SK-N-SH (cell line): ENCODE results near the gene SCNN1A. TPM values are rescaled to one million over a fixed set of nuclear protein-coding genes. Genes with fewer than 3 reads are reported as not detected.

ENCODE experiments used
- CTCF ChIA-PET: fragments of 300-600, 350-600 bp; formaldehyde crosslinking; extraction: SDS; loops from one replicate; lab custom pipeline; 2021; lab: Yijun Ruan, JAX
- POLR2A ChIA-PET: fragments of 350-600 bp; sonication (Branson Sonifier 250); formaldehyde crosslinking; extraction: SDS; loops from one replicate; lab custom pipeline; 2020; ENCODE audit warnings: antibody characterized with exemption, inconsistent platforms; lab: Yijun Ruan, JAX
- DNase-seq: peaks from one replicate; pipeline ENCODE4 v3.0.0; 2012
- H2AFZ ChIP-seq: fragments of 200-600 bp; sonication (generic); 2 replicates; pipeline ENCODE4 v1.8.1; 2016; ENCODE audit warnings: antibody characterized with exemption, mild to moderate bottlenecking, low read depth
- H3F3A ChIP-seq: fragments of 200-600 bp; sonication (generic); replicated peaks from 2 replicates; pipeline ENCODE3; 2016; ENCODE audit warnings: antibody characterized with exemption, mild to moderate bottlenecking; ENCODE audit not compliant: insufficient read depth
- H3K27ac ChIP-seq, 2 experiments: fragments of 200-500 bp in 1 of 2; fragments of 200-600 bp in 1 of 2; sonication (Bioruptor generic) in 1 of 2; sonication (generic), shearing (Covaris generic) in 1 of 2; 2 replicates each; pipeline versions ENCODE4 v1.5.1 to v1.6.1; 2014 to 2016; ENCODE audit warnings: low read depth in 2 of 2, inconsistent platforms in 1 of 2, low read length in 1 of 2, mild to moderate bottlenecking in 1 of 2, mixed read lengths in 1 of 2
- H3K27me3 ChIP-seq: fragments of 200-600 bp; sonication (generic), shearing (Covaris generic); 2 replicates; pipeline ENCODE4 v1.6.1; 2016; ENCODE audit warnings: mixed run types; ENCODE audit not compliant: insufficient read depth
- H3K36me3 ChIP-seq, 2 experiments: fragments of 200-500 bp in 1 of 2; fragments of 200-600 bp in 1 of 2; sonication (Bioruptor generic) in 1 of 2; sonication (generic) in 1 of 2; replicated peaks in 1 of 2; 2 replicates each; pipeline versions ENCODE3 to v1.5.1; 2014 to 2016; ENCODE audit warnings: low read length in 1 of 2, mild to moderate bottlenecking in 1 of 2; ENCODE audit not compliant: insufficient read depth in 2 of 2, control insufficient read depth in 1 of 2
- H3K4me1 ChIP-seq, 2 experiments: fragments of 200-500 bp in 1 of 2; fragments of 200-600 bp in 1 of 2; sonication (Bioruptor generic) in 1 of 2; sonication (generic), shearing (Covaris generic) in 1 of 2; 2 replicates each; pipeline versions ENCODE4 v1.5.1 to v1.6.1; 2014 to 2016; ENCODE audit warnings: low read depth in 1 of 2, low read length in 1 of 2, mixed run types in 1 of 2; ENCODE audit not compliant: insufficient read depth in 2 of 2, control insufficient read depth in 1 of 2
- H3K4me2 ChIP-seq: fragments of 200-600 bp; sonication (generic), shearing (Covaris generic); 2 replicates; pipeline ENCODE4 v1.6.1; 2017; ENCODE audit warnings: mixed run types
- H3K4me3 ChIP-seq, 2 experiments: fragments of 200-500 bp in 1 of 2; fragments of 200-600 bp in 1 of 2; sonication (Bioruptor generic) in 1 of 2; sonication (generic), shearing (Covaris generic) in 1 of 2; 2 replicates each; pipeline versions ENCODE4 v1.5.1 to v1.8.1; 2014 to 2016; ENCODE audit warnings: low read depth in 2 of 2, inconsistent platforms in 1 of 2, low read length in 1 of 2, mild to moderate bottlenecking in 1 of 2, mixed read lengths in 1 of 2, moderate library complexity in 1 of 2
- H3K79me2 ChIP-seq: fragments of 200-600 bp; sonication (generic); 2 replicates; pipeline ENCODE4 v1.8.1; 2017; ENCODE audit warnings: mild to moderate bottlenecking; ENCODE audit not compliant: insufficient read depth
- H3K9ac ChIP-seq: fragments of 200-600 bp; sonication (generic); 2 replicates; pipeline ENCODE4 v1.6.1; 2017; ENCODE audit warnings: mixed run types
- H3K9me2 ChIP-seq: fragments of 200-600 bp; sonication (generic); 2 replicates; pipeline ENCODE4 v1.6.1; 2017; ENCODE audit warnings: mixed run types
- H3K9me3 ChIP-seq: fragments of 200-600 bp; sonication (generic); 2 replicates; pipeline ENCODE4 v1.6.1; 2017; ENCODE audit warnings: mixed run types, mild to moderate bottlenecking, moderate library complexity
- H4K20me1 ChIP-seq: fragments of 200-600 bp; sonication (generic); 2 replicates; pipeline ENCODE4 v1.6.1; 2017; ENCODE audit warnings: mild to moderate bottlenecking, mixed run types; ENCODE audit not compliant: insufficient read depth
- FOXJ3 ChIP-seq: sonication (generic); formaldehyde crosslinking; IDR thresholded peaks from 2 replicates; pipeline ENCODE4 v1.5.1; 2020; ENCODE audit warnings: mild to moderate bottlenecking, missing genetic modification reagents
- FOXM1 ChIP-seq: IDR thresholded peaks from 2 replicates; pipeline ENCODE4 v1.4.0; 2012; ENCODE audit warnings: low read depth, mild to moderate bottlenecking
- GABPA ChIP-seq: IDR thresholded peaks from 2 replicates; pipeline ENCODE4 v1.4.0; 2012; ENCODE audit warnings: low read depth, mild to moderate bottlenecking
- MAX ChIP-seq: IDR thresholded peaks from 2 replicates; pipeline ENCODE4 v1.4.0; 2012; ENCODE audit warnings: low read depth
- MXI1 ChIP-seq: IDR thresholded peaks from 2 replicates; pipeline ENCODE4 v1.6.1; 2012; ENCODE audit warnings: mild to moderate bottlenecking, low read depth, low read length, improper control_type of control experiment
- NFIC ChIP-seq: IDR thresholded peaks from 2 replicates; pipeline ENCODE4 v1.4.0; 2012; ENCODE audit warnings: borderline replicate concordance
- NRF1 ChIP-seq: IDR thresholded peaks from 2 replicates; pipeline ENCODE4 v1.6.1; 2012; ENCODE audit warnings: low read depth, mild to moderate bottlenecking, low read length
- RAD21 ChIP-seq: IDR thresholded peaks from 2 replicates; pipeline ENCODE4 v1.6.1; 2012; ENCODE audit warnings: mild to moderate bottlenecking, low read length
- REST ChIP-seq: IDR thresholded peaks from 2 replicates; pipeline ENCODE4 v1.6.1; 2012; ENCODE audit warnings: mild to moderate bottlenecking, low read depth, low read length, moderate library complexity
- SIN3A ChIP-seq: IDR thresholded peaks from 2 replicates; pipeline ENCODE4 v1.6.1; 2012; ENCODE audit warnings: low read depth, mild to moderate bottlenecking, low read length, moderate library complexity, borderline replicate concordance
- SMC3 ChIP-seq: IDR thresholded peaks from 2 replicates; pipeline ENCODE4 v1.6.1; 2012; ENCODE audit warnings: low read depth, low read length, improper control_type of control experiment
- TCF12 ChIP-seq: IDR thresholded peaks from 2 replicates; pipeline ENCODE4 v1.4.0; 2012
- TEAD4 ChIP-seq: IDR thresholded peaks from 2 replicates; pipeline ENCODE4 v1.4.0; 2012; ENCODE audit warnings: mild to moderate bottlenecking, borderline replicate concordance; ENCODE audit not compliant: insufficient read depth
- USF1 ChIP-seq: IDR thresholded peaks from 2 replicates; pipeline ENCODE4 v1.4.0; 2012; ENCODE audit warnings: low read depth, borderline replicate concordance
- YY1 ChIP-seq: IDR thresholded peaks from 2 replicates; pipeline ENCODE4 v1.4.0; 2012; ENCODE audit warnings: low read depth, mild to moderate bottlenecking
- WGBS: methylation state at CpG from one replicate; pipeline ENCODE4 v1.1.6; 2017; ENCODE audit warnings: low lambda C conversion rate; 5-methylcytosine and 5-hydroxymethylcytosine counted together
- polyA plus RNA-seq, 3 experiments: library from polyadenylated mRNA; depleted of rRNA; stranded (reverse); fragments of >200 nt; gene quantifications; 2 replicates each; pipeline ENCODE4 v1.2.3, GENCODE V29; 2012
- TF ChIP-seq, protein P1 (sequence below): fragments of 150-350 bp; IDR thresholded peaks from 2 replicates; pipeline ENCODE4 v1.6.1; 2016; ENCODE audit warnings: mild to moderate bottlenecking, low read depth, low read length
- TF ChIP-seq, protein P2 (sequence below): fragments of 200-600 bp; sonication (generic); IDR thresholded peaks from 2 replicates; pipeline ENCODE4 v1.6.1; 2017; ENCODE audit warnings: antibody characterized with exemption, mild to moderate bottlenecking, moderate library complexity
- TF ChIP-seq, protein P3 (sequence below): IDR thresholded peaks from 2 replicates; pipeline ENCODE4; 2012

Gene SCNN1A
- polyA plus RNA-seq, 1 of the 3 experiments (the other 2 are of a cell fraction): 1.6 TPM

DNA sequence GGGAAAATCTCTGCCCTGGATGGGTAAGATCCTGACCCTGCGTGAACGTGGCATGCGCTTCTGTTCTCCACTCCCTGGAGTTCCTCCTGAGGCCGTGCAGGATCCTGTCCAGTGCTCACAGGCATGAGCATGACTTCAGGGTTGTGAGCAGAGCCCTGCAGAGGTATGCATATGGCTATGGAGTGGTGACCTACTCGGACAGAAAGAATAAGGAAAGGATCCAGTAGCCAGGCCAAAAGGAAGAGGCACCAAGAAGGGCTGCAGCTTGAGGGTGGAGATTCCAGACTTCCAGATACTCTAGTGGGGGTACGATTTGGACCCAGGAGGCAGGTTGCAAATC is 48.6 kb upstream of the SCNN1A start:
- no peak for TF ChIP-seq TEAD4
- no peak for TF ChIP-seq FOXJ3 (CRISPR knock-in tag)
- TF ChIP-seq YY1: no peak
- TF ChIP-seq NFIC: no peak
- TF ChIP-seq TCF12: no peak
- no peaks in the 10 kb centered on the region for H3K9me3 ChIP-seq
- H2AFZ ChIP-seq: no peak overlapping the region
- H3K9ac ChIP-seq: no peak overlapping the region
- no peak overlapping the region for H3K27ac ChIP-seq
- 59% methylated on average over 4 of the region's 6 CpGs for WGBS
- CTCF ChIA-PET: interaction anchor here (0.6 to 8.2 kb wide), 33 partner anchors 9 to 357 kb away, joined by 3 to 91 read pairs (median 6); partner anchors contain the start of genes GAPDH, IFFO1, TAPBPL and TNFRSF1A
- H3K27me3 ChIP-seq: no peaks in the 10 kb centered on the region
- no peak overlapping the region for H3K4me3 ChIP-seq
- no peaks in the 10 kb centered on the region for H3K79me2 ChIP-seq
- H4K20me1 ChIP-seq: no peaks in the 10 kb centered on the region
- no peak for DNase-seq
- POLR2A ChIA-PET: interaction anchor here (1.0 kb wide), 1 partner anchor 47 kb away, joined by 7 read pairs; the partner anchor contains the start of gene VAMP1
- no peaks in the 10 kb centered on the region for H3K36me3 ChIP-seq
- H3K4me1 ChIP-seq: no peaks in the 10 kb centered on the region
- no peak overlapping the region for H3K4me2 ChIP-seq
- H3K9me2 ChIP-seq: no peaks in the 10 kb centered on the region
- no peaks in the 10 kb centered on the region for H3F3A ChIP-seq

GRCh38 chr12:6423267-6424007 is 48.1 kb upstream of the SCNN1A start:
- Histone ChIP-seq H3K4me3 (no peak overlapping the region), H3K79me2 (no peaks in the 10 kb centered on the region), H3K9ac (no peak overlapping the region), H3K4me1 (no peaks in the 10 kb centered on the region), H3K27ac (no peak overlapping the region), H3K9me2 (no peaks in the 10 kb centered on the region), H3K9me3 (no peaks in the 10 kb centered on the region), H3K36me3 (no peaks in the 10 kb centered on the region), H3K27me3 (no peaks in the 10 kb centered on the region), H4K20me1 (no peaks in the 10 kb centered on the region), H3K4me2 (no peak overlapping the region), H3F3A (no peaks in the 10 kb centered on the region), H2AFZ (no peak overlapping the region)
- POLR2A ChIA-PET: interaction anchor here (1.0 kb wide), 1 partner anchor 47 kb away, joined by 7 read pairs; the partner anchor contains the start of gene VAMP1
- WGBS: 11% methylated on average over 9 of the region's 9 CpGs
- TF ChIP-seq, protein P1, sequence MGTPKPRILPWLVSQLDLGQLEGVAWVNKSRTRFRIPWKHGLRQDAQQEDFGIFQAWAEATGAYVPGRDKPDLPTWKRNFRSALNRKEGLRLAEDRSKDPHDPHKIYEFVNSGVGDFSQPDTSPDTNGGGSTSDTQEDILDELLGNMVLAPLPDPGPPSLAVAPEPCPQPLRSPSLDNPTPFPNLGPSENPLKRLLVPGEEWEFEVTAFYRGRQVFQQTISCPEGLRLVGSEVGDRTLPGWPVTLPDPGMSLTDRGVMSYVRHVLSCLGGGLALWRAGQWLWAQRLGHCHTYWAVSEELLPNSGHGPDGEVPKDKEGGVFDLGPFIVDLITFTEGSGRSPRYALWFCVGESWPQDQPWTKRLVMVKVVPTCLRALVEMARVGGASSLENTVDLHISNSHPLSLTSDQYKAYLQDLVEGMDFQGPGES: no peak
- TF ChIP-seq USF1 (peak; percentile 72; the same call in 1 of the 2 replicates), TEAD4 (no peak), NRF1 (no peak), REST (no peak), MXI1 (no peak), RAD21 (peak; percentile 94), FOXM1 (no peak), SMC3 (peak; percentile 91), YY1 (0 out of 2 replicates have a peak, but pooled peaks have one; percentile 23), GABPA (no peak), MAX (peak; percentile 98), SIN3A (no peak)
- TF ChIP-seq, protein P2, sequence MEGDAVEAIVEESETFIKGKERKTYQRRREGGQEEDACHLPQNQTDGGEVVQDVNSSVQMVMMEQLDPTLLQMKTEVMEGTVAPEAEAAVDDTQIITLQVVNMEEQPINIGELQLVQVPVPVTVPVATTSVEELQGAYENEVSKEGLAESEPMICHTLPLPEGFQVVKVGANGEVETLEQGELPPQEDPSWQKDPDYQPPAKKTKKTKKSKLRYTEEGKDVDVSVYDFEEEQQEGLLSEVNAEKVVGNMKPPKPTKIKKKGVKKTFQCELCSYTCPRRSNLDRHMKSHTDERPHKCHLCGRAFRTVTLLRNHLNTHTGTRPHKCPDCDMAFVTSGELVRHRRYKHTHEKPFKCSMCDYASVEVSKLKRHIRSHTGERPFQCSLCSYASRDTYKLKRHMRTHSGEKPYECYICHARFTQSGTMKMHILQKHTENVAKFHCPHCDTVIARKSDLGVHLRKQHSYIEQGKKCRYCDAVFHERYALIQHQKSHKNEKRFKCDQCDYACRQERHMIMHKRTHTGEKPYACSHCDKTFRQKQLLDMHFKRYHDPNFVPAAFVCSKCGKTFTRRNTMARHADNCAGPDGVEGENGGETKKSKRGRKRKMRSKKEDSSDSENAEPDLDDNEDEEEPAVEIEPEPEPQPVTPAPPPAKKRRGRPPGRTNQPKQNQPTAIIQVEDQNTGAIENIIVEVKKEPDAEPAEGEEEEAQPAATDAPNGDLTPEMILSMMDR: peak; percentile 84
- TF ChIP-seq, protein P3, sequence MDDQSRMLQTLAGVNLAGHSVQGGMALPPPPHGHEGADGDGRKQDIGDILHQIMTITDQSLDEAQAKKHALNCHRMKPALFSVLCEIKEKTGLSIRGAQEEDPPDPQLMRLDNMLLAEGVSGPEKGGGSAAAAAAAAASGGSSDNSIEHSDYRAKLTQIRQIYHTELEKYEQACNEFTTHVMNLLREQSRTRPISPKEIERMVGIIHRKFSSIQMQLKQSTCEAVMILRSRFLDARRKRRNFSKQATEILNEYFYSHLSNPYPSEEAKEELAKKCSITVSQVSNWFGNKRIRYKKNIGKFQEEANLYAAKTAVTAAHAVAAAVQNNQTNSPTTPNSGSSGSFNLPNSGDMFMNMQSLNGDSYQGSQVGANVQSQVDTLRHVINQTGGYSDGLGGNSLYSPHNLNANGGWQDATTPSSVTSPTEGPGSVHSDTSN: no peak
- peak; percentile 83 for DNase-seq
- CTCF ChIA-PET: interaction anchor here (0.6 to 8.2 kb wide), 36 partner anchors 8 to 356 kb away, joined by 3 to 91 read pairs (median 5); partner anchors contain the start of genes GAPDH, IFFO1, TAPBPL and TNFRSF1A
